DOHH2 (cell line): ENCODE measurements around the gene PCDH15.

Experiments
- EZH2phosphoT487 ChIP-seq: fragments of 200-600 bp; sonication (generic); IDR thresholded peaks from 2 replicates; pipeline ENCODE4 v1.6.1; 2017; ENCODE audit warnings: borderline replicate concordance, mild to moderate bottlenecking, antibody characterized with exemption, low read length, moderate library complexity, mixed read lengths
- TF ChIP-seq, protein P1 (sequence below): fragments of 200-600 bp; sonication (generic); IDR thresholded peaks from one replicate; pipeline ENCODE4 v1.5.1; 2014; ENCODE audit warnings: antibody characterized with exemption, mild to moderate bottlenecking, low read depth, low read length; ENCODE audit not compliant: poor library complexity, severe bottlenecking

- TF ChIP-seq, protein P1, sequence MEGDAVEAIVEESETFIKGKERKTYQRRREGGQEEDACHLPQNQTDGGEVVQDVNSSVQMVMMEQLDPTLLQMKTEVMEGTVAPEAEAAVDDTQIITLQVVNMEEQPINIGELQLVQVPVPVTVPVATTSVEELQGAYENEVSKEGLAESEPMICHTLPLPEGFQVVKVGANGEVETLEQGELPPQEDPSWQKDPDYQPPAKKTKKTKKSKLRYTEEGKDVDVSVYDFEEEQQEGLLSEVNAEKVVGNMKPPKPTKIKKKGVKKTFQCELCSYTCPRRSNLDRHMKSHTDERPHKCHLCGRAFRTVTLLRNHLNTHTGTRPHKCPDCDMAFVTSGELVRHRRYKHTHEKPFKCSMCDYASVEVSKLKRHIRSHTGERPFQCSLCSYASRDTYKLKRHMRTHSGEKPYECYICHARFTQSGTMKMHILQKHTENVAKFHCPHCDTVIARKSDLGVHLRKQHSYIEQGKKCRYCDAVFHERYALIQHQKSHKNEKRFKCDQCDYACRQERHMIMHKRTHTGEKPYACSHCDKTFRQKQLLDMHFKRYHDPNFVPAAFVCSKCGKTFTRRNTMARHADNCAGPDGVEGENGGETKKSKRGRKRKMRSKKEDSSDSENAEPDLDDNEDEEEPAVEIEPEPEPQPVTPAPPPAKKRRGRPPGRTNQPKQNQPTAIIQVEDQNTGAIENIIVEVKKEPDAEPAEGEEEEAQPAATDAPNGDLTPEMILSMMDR, result peak; percentile 65
- TF ChIP-seq EZH2phosphoT487, result no peak
Measured at GRCh38 chr10:53786236-53786900, 1014.7 kb downstream of the PCDH15 start.
